NCI-H1436 treated with DMSO at 0.1 percent for 48 hours (cell line): ENCODE data around the gene DSC3.

Experiments
- DNase-seq: peaks from one replicate; lab custom pipeline; 2025; lab: John Stamatoyannopoulos, UW

The DSC3 gene

GRCh38 chr18:30971338-30971956 lies 71.1 kb downstream of the DSC3 start:
- DNase-seq: no peak

DNA sequence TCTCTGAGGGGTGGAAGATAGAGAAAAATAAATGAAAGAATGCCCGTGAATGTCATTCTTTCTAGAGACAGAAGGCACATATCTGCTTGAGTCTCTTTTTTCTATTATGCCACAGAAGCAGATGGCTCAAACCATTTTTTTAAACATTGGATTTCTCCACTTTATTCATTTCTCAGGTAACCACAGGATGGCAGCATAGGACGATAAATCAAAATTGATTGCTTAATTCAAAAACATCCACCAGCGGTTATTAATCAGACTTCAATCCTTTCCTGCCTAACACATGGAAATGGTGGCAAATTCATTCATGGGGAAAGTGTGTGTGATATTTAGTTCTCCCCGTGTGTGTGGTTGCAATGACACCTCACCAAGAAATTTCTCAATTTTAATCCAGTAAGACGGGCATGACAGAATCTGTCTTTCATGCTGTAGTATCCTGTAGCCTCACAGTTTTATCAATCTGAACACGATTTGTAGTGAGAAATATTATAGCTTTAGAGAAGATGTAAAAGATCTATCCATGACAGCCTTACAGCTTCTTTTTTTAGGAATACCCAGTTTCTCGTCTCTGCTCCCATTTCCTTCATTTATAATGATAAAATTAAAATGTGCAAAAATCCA lies 72.2 kb downstream of the DSC3 start:
- no peak for DNase-seq

DNA sequence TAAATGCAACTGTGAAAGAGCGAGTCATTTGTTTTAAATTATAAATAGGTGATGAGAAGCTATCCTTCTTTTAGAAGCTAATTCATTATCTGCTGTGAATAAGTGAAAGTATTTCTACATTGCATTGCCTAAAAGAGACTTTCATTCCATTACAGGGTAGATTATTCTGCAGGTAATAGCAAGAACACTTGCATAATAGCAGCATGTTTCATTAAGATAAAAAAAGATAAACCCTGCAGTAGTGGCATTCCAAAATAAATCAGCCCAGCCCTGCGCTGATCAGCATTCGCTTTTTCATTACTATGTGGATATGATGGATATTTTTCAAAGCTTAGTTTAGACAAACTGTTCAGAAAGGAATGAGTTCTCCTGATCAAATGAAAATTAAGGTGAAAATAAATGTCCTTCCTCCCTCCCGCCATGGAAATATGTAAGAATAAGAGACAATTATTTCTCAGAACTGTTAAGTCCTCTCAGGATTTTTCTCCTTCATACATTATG lies 72.8 kb downstream of the DSC3 start:
- no peak for DNase-seq

GRCh38 chr18:30967701-30968100 lies 74.8 kb downstream of the DSC3 start:
- DNase-seq: no peak

DNA sequence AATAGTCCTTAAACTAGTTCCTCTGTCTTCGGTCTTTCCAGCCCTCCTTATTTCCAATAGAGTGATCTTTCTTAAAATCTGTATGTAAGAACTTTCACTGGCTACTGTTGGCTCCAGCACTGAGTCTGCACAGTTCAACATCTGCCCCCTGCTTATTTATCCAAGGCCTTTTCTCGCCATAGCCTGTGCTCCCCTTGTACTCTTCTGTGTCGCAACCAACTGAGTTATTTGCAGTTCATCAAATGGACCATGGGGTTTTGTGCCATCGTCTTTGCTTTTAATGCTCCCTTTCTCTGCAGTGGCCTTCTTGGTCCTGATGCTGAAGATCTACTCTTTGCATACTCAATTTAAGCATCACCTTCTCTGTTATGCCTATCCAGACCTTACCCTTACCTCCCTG lies 77.3 kb downstream of the DSC3 start:
- no peak for DNase-seq

- no peak for DNase-seq
Measured at GRCh38 chr18:30960661-30961060, 81.9 kb downstream of the DSC3 start.

DNA sequence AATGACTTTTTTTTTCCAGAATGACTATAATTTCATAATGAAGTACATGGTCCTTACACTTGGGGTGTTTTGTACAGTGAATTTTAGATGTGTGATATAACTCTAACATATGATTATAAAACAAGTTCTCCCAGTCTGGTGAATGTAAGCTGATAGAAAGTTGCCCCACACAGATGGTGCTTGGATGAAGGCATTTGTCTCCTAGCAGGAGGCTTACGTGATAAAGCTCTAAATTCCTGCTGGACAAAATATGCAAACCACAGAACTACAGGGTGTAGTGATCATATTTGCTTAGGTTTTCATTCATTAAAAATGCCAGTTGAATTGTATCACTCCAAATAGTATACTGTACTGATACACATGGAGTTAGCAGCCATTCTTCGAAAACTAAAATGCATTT lies 85.5 kb downstream of the DSC3 start:
- DNase-seq: no peak

DNA sequence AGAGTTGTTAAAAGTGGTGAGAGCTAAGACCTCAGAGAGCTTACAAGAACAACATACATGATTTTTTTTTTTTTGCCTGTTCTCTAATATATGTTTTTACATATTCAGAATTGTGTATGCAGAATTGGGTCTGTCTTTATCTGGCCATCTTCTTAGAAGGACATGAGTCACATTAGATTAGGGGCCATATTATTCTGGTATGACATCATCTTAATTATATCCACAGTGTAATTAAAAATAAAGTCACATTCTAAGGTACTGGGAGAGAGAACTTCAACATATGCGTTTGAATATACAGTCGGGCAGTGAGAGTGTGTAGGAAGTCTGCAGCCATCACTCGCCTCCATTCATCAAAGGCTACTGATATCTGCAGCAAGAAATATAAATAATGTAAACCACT lies 88.3 kb downstream of the DSC3 start:
- no peak for DNase-seq

DNA sequence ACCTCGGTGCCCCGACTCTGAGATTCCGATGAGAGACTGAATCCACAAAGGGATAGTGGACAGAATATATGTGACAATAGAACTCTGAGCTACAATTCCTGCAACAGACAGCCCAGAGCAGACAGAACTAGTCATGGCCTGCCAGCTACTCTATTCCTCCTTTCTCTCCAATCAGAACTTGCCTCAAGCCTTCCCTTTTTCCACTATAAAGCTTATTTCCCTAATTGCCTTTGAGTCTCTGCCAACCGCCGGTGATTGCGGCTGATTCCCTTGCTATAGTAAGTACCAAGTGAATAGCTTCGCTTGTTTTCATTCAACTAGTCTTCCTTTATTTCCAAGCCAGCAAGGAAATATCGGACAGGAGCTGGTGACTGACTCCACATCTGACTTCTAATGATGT lies 96.8 kb downstream of the DSC3 start:
- no peak for DNase-seq

GRCh38 chr18:30944773-30945417 lies 97.6 kb downstream of the DSC3 start:
- DNase-seq: no peak

DNA sequence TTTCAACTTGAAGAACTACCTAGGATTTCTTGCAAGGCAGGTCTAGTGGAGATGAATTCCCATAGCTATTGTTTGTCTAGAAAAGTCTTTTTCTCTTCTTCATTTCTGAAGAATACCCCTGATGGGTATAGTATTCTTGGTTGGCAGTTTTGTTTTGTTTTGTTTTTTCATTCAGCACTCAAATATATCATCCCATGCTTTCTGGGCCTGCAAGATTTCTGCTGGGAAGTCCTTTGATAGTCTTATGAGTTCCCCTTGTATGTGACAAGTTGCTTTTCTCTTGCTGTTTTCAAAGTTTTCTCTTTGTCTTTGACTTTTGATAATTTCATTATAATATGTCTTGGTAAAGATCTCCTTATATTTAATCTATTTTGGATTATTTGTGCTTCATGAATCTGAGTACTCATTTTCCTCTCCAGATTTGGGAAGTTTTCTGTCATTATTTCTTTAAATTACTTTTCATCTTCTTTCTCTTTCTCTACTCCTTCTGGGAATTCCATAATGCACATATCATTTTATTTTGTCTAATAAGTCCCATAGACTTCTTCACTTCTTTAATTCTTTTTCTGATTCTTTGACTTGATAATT lies 101.5 kb downstream of the DSC3 start:
- DNase-seq: no peak
